GM19438 (cell line): ENCODE data around the gene ATF5.

Source experiments
- ATAC-seq: cut with Tn5 transposase; IDR thresholded peaks from one replicate; pipeline ENCODE4 v1.9.1; 2021; ENCODE audit warnings: low read depth; ENCODE audit not compliant: unreplicated experiment

The ATF5 gene, protein sequence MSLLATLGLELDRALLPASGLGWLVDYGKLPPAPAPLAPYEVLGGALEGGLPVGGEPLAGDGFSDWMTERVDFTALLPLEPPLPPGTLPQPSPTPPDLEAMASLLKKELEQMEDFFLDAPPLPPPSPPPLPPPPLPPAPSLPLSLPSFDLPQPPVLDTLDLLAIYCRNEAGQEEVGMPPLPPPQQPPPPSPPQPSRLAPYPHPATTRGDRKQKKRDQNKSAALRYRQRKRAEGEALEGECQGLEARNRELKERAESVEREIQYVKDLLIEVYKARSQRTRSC

DNA sequence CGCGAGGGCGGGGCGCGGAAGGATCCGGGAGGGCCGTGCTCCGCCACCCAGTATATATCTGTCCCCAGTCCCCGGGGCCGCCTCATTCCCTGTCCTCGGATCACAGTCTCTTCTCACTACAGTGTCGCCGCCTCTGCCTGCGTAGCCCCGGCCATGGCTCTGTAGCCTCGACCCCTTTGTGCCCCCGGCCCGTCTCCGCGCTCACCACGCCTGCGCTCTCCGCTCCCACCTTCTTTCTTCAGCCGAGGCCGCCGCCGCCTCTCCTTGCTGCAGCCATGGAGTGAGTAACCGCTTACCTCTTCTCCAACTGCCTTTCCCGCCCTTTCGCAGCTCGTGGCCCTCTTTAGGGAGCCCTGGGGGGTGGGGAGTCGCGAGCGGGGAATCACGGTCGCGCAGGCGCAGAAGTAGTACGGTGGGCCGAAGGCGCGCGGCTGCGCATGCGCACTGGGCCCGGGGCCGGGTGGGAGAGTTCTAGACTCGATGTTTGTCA, at the start of gene ATF5, which contains the start of gene NUP62:
ATF5 (plus strand) TSS at position 85 of the 490 bp plus-strand sequence. CDS start 1,646 bp downstream, outside the sequence.
NUP62 (minus strand) TSS at position 384 of the 490 bp plus-strand sequence. CDS start 19,697 bp downstream, outside the sequence.
- peak; percentile 36 for ATAC-seq

DNA sequence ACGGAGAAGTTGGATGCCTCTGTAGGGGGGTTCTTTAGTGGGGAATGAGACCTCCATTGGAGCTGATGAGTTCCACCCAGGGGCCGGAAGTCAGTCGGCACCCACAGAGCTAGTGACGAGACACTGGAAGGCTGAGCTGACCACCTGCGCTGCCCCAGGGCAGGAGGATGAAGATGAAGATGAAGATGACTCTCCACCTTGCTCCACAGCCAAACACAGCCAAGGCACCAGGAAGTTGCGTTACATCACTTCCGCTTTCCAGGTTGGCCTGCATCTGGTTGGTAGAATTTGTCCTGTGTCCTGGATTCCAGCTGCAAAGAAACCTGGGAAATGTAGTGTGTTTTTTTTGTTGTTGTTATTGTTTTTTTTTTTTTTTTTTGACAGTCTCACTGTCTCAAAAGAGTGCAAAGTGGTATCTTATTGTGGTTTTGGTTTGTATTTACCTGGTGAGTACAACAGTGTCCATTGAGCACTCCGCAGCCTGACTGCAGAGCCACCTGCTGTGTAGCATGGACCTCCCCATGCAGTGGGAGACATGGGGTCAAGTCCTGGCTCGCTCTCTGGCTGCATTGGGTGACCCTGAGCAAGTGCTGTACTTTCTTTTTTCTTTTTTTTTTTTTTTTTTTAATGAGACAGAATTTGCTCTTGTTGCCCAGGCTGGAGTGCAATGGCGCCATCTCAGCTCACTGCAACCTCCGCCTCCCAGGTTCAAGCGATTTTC, 49.6 kb upstream of the ATF5 start:
- no peak for ATAC-seq

DNA sequence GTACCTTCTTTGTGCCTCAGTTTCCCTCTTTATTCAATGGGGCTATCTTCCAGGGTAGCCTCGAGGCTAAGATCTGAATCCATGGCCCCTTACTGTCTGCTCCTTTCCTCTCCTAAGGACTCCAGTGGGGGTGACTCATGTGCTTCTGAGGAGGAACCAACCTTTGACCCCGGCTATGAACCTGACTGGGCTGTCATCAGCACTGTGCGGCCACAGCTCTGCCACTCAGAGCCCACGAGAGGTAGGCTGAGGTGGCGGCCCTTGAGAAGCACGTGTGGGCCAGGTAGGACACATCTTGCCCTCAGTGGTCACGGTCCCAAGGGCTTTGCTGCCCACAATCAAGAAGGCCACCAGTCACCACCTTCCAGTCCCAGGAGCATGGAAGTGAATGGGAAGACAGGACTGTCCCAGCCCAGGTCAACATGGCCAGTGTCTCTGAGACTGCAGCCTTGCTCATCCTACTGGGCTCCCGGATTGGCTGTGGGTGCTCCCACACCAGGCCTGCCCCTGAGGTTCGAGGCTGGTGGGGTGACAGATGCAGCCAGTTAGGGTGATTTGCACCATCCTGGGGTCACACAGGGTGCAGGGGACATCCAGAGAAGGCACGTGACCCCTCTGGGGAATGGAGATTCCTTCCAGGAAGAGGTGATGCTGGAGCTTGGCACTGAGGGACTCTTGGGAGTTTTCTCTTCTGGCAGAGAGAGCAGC, 48.7 kb upstream of the ATF5 start:
- ATAC-seq, result no peak

DNA sequence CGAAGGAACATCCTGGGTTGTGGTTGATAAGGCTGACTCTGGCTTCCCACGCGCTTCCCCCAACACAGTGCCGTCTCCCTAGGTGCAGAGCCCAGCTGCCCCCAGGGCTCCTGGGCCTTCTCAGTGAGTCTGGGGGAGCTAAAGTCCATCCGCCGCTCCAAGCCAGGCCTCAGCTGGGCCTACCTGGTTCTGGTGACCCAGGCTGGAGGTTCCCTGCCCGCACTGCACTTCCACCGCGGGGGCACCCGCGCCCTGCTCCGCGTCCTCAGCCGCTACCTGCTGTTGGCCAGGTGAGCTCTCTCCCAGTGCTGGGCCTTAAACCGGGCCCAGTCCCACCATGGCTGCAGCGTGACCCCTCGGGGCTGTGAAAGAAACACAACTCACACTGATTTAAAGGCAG, 47.8 kb upstream of the ATF5 start:
- ATAC-seq, result no peak

DNA sequence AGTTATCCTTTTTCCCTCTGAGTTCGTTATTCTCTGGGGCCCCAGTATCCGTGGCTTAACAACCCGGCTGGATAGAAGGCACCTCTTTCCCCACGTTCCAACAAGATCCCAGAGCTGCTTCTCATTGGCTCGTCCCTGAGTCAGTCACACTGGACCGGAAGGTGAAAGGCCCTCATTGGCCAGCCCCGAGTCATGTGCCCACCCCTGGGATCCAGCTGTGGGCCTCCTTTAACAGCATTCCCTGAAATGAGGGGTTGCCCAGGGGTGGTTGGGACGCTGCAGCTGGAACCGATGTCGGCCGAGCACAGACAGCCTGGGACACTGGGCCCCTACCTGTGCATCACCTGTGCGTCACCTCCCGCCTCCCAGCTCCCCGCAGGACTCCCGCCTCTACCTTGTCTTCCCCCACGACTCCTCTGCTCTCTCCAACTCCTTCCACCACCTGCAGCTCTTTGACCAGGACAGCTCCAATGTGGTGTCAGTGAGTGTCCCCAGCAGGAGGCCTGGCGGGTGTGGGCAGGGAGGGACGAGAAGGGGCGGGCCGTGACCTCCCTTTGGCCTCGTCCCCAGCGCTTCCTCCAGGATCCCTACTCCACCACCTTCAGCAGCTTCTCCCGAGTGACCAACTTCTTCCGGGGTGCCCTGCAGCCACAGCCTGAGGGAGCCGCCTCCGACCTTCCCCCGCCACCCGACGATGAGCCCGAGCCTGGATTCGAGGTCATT, 47.2 kb upstream of the ATF5 start:
- no peak for ATAC-seq

DNA sequence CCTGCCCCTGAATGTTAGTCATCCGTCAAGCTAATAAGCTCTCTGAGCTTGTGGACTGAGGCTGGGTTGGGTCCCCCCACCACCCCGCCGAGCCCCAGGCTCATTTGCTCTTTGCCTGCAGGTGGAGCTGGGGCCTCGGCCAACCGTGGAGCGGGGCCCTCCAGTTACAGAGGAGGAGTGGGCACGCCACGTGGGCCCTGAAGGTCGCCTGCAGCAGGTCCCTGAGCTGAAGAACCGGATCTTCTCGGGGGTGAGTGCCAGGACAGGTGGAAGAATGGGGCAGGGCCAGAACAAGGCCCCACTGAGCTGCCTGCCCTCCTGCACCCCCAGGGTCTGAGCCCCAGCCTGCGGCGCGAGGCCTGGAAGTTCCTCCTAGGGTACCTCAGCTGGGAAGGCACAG, 46.4 kb upstream of the ATF5 start:
- no peak for ATAC-seq

DNA sequence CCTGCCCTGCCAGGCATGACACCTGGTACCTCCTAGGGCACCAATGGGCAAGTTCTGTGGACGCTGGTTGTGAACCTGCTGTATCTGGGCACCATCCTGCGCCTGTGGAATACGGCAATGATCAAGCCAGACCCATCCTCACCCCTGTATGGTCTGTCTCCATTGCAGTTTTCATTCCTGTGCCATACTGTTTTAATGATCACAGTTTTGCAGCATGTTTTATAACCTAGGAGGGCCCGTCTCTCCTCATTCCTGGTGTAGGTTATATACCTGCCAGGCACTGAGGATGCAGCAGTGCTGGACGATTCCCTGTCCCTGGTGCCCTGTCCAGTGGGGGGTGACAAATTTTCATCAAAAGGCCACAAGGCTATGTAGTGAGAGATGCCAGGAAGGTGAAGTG, 45.9 kb upstream of the ATF5 start:
- ATAC-seq, result no peak

DNA sequence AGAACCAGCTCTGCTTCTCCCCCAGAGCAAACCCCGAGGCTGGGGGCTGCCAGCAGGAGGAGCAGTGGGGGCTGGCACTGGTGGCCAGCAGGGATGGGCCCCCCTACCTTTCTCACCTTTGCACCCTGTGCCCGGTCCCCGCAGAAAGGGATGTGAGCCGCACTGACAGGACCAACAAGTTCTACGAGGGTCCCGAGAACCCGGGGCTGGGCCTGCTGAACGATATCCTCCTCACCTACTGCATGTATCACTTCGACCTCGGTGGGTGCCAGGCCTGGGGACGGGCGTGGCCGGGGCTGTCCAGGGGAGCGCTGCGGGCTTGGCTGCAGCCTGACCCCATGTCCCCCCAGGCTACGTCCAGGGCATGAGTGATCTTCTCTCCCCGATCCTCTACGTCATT, 44.9 kb upstream of the ATF5 start:
- no peak for ATAC-seq

DNA sequence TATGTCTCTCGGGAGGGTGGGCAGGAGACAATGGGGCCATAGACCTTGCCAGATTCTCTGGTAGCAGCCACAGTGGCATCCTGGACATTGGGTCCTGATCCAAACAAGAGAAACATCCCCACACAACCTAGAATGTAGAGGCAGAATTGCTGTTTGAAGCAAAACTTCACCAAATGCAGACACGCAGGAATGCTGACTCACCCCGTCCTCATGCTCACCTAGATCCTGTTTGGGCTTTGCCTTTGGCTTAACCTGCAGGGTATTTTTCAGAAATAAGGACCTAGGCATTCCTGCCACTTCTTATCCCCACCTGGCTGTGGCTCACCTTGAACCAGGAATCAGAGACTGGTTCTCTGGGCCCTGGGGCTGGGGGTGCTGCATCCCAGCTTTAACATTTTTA, 44.2 kb upstream of the ATF5 start:
- ATAC-seq, result no peak

DNA sequence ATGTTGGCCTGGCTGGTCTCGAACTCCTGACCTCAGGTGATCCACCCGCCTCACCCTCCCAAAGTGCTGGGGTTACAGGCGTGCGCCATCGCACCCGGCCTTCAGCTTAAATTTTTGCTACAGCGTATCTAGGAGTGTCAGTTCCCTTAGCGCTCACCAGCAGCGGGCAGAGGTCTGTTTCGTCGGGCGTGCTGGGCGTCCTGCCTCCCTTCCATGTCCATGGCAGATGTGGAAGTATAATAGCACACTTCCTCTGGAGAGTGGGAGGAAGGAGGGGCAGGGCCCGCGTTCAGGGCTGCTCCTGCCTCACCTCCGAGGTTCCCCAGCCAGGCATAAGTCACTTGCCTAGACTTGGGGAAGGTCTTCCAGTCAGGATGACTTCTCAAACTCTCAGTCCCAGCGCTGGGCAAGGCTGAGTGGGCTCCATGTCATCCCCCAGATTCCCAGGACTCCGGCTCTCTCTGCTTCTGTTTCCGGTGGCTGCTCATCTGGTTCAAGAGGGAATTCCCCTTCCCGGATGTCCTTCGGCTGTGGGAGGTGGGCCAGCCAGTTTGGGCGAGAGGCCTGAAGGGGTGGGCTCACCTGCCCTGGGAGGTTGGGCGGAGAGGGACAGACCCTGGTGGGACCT, 41.9 kb upstream of the ATF5 start:
- no peak for ATAC-seq

DNA sequence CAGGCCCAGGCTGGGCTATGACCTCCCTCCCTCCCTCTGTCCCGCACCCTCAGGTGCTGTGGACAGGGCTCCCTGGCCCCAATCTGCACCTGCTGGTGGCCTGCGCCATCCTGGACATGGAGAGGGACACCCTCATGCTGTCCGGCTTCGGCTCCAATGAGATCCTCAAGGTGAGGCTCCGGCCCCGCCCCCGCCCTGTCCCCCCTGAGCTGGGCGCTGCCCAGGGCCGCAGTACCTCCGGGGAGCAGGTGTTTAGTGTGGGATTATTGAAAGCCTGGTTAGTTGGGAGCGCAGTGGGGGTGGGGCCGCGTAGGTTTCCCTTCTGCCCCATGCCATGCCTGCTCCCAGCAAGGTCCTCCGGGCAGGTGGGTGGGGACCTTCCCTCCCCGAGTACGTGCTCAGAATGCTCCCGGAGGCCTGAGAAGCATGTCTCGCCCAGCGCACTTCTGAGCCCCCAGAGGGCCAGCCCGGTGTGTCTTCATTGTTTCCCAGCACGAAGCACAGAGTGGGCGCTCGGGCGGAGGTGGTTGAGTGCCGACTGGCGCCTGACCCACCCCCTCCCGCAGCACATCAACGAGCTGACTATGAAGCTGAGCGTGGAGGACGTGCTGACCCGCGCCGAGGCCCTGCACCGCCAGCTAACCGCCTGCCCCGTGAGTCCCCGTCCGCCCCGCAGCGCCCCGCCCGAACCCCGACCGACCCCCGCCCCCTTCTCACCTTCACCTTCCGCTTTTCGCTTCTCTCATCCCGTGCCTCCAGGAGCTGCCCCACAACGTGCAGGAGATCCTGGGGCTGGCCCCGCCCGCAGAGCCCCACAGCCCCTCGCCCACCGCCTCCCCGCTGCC, 41.1 kb upstream of the ATF5 start:
- ATAC-seq, result no peak

DNA sequence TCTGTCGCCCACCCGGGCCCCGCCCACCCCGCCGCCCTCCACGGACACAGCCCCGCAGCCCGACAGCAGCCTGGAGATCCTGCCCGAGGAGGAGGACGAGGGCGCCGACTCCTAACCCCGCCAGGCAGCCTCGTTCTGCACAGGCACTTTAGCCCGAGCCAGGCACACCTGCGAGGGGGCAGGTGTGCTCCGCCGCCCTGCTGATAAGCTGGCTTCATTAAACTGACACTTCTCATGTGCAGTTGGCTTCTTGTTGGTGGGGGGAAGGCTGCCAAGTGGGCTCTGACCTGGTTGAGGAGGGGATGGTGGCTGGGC, 40.5 kb upstream of the ATF5 start:
- ATAC-seq, result no peak

DNA sequence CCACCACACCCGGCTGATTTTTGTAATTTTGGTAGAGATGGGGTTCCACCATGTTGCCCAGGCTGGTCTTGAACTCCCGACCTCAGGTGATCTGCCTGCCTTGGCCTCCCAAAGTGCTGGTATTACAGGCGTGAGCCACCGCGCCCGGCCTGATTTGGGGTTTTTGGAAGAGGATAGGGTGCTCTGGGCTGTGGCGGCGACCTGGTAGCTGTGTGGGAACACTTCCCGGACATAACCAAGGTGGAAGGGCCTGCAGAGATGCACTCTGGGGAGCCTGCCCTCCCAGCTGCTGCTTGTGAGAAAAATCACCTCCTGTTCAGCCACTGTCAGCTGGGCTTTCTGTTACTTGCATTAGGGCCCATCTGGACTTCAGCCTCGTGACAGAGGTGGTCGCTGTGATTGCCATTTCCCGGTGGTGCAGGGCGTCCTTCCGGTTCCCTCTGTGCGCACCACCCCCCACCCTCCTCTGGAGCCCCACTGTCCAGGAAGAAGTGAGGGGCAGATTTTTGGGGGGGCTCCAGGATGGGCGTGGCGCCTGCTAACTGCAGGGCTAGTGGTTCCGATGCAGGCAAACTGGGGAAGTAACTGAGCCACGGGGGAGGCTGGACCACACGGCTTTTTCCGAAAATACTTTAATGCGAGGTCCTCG, 39.8 kb upstream of the ATF5 start:
- ATAC-seq, result no peak

DNA sequence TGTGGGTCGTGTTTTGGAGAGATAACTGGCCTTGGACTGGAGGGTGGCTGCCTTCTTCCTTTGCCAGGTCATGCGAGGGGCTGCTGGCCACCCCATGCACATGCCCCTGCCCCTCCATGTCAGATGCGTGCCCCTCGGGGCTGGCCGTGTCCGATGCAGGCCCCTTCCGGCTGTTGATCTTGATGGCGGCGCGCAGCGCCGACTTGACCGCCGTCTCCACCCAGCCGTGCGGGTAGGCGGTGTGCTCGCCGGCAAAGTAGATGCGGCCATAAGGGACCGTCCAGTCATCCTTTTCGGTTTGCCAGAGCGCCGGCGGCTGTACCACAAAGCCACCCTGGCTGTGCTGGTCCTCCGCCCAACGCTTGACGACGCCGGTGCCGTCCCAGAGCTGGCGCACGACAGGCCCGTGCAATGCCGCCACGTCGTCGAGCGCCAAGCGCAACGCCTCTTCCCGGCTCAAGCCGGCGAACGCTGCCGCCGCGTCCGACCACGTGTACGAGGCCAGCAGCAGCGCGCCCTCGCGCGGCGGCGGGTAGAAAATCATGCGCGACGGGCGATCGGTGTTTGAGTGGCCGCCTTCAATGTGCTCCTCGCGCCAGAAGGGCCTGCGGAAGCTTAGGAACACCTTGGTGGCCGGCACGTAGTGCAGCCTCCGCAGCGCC, 39.2 kb upstream of the ATF5 start:
- no peak for ATAC-seq

DNA sequence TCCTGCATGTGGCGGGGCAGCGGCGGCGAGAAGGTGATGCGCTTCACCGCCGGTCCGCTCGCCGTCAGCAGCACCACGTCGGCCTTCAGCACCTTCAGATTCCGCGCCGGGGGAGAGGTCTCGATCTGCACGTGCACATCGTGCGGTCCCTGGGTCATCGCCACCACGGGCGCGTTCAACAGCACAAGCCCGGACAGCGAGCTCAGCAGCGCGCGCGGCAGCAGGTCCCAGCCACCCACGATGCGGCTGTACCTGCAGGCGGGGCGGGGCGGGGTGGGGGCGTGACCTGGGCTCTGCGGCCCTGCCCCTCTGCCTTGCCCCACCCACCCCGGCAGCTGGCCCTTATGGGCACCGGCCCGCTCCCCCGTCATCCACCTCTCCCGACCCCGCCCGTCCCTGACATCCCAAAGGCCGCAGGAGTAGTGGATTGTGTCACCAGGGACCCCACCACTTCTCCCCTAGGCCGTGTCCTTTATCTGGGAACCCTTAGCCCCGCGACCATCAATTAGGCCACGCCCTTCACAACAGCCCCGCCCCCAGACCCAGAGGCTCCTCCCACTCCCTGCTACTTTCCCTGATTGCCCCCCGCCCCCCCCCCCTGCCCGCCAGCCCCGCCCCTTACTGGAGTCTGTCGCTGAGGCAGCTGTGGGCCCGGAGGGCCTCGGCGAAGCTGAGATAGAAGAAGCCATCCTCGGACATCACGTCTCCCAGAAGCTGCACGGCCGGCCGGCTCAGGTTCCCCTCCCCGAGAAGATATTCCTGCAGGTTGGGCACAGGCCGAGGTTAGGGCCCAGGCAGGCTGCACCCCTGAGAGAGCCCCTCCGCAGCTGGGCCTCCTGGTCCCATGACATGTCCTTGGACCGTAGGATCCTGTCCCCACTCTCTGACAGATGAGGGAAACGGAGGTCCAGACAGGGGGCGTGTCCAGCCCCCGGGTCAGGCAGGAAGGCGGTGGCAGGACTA, 38.4 kb upstream of the ATF5 start:
- ATAC-seq, result no peak

DNA sequence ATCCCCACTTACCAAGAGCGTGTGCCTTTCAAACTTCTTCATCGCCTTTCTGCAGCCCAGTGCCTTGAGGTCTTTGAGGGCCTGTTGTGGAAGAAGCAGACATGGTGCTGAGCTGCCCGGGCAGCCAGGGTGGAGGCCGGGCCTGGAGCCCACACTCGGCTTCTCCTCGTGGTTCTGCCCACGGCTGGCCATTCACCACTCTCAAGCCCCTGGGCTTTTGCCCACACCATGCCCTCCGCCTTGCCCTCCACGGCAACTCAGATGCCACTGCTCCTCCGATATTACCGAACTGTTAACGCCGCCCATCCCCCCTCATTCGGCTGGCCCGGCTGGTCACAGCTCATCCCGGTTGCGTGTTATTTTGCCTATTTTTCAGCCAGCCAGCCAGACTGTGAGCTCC, 37.6 kb upstream of the ATF5 start:
- no peak for ATAC-seq

DNA sequence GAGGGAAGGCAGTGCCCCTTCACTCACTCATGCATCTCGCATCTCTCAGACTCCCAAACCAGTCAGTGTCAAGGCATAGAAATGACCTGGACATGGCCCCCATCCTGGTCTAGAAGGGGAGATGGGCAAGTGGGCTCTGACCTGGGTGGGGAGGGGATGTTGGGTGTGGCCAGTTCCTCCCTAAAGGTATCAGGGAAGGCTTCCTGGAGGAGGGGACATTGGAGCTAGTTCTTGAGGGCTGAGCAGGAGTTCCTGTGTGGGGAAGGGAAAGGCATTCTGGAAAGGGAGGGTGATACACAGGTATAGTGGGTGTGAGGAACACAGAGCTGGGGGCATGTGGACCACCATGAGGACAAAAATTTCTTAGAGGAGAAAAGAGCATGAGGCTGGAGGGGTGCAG, 36.3 kb upstream of the ATF5 start:
- ATAC-seq, result no peak
